MM.1S (cell line): ENCODE results near the gene MEIS2.

Source experiments
- DNase-seq: peaks from one replicate; pipeline ENCODE4 v3.0.0-alpha.2; 2015
- H2AFZ ChIP-seq: fragments of 300-600 bp; sonication (generic); 2 replicates; pipeline ENCODE4 v1.6.0; 2016; ENCODE audit warnings: antibody characterized with exemption, low read length
- H3F3A ChIP-seq: fragments of 300-600 bp; sonication (generic); 2 replicates; pipeline ENCODE4 v1.6.1; 2016; ENCODE audit warnings: mild to moderate bottlenecking, antibody characterized with exemption, low read length, moderate library complexity, mixed read lengths; ENCODE audit not compliant: insufficient read depth
- H3K27ac ChIP-seq: fragments of 300-600 bp; sonication (generic); 2 replicates; pipeline ENCODE4 v1.5.1; 2016; ENCODE audit warnings: mild to moderate bottlenecking, low read length
- H3K27me3 ChIP-seq: fragments of 300-600 bp; sonication (generic); replicated peaks from 2 replicates; pipeline ENCODE4 v1.6.0; 2016; ENCODE audit warnings: low read length; ENCODE audit not compliant: insufficient read depth
- H3K36me3 ChIP-seq: fragments of 300-600 bp; sonication (generic); replicated peaks from 2 replicates; pipeline ENCODE4 v1.6.1; 2016; ENCODE audit warnings: mild to moderate bottlenecking, low read length, mixed read lengths; ENCODE audit not compliant: insufficient read depth
- H3K4me1 ChIP-seq: fragments of 300-600 bp; sonication (generic); 2 replicates; pipeline ENCODE4 v1.6.1; 2016; ENCODE audit warnings: low read length, mixed read lengths
- H3K4me2 ChIP-seq: fragments of 300-600 bp; sonication (generic); 2 replicates; pipeline ENCODE4 v1.6.0; 2016; ENCODE audit warnings: low read depth, low read length
- H3K4me3 ChIP-seq: fragments of 300-600 bp; sonication (generic); 2 replicates; pipeline ENCODE4 v1.5.1; 2016; ENCODE audit warnings: low read length, mixed read lengths
- H3K79me2 ChIP-seq: fragments of 300-600 bp; sonication (generic); 2 replicates; pipeline ENCODE4 v1.6.1; 2016; ENCODE audit warnings: mixed run types, low read length, mixed read lengths
- H3K9ac ChIP-seq: fragments of 300-600 bp; sonication (generic); 2 replicates; pipeline ENCODE4 v1.6.1; 2016; ENCODE audit warnings: low read length, mixed read lengths
- H3K9me2 ChIP-seq: fragments of 300-600 bp; sonication (generic); replicated peaks from 2 replicates; pipeline ENCODE4 v1.6.1; 2016; ENCODE audit warnings: mild to moderate bottlenecking, low read length, mixed read lengths; ENCODE audit not compliant: insufficient read depth
- H3K9me3 ChIP-seq: fragments of 300-600 bp; sonication (generic); replicated peaks from 2 replicates; pipeline ENCODE4 v1.6.1; 2016; ENCODE audit warnings: mild to moderate bottlenecking, low read length, mixed read lengths; ENCODE audit not compliant: insufficient read depth
- H4K20me1 ChIP-seq: fragments of 300-600 bp; sonication (generic); 2 replicates; pipeline ENCODE4 v1.6.1; 2016; ENCODE audit warnings: mild to moderate bottlenecking, low read length, moderate library complexity, mixed read lengths; ENCODE audit not compliant: insufficient read depth
- CTCF ChIP-seq: fragments of 300-600 bp; sonication (generic); IDR thresholded peaks from 2 replicates; pipeline ENCODE4 v1.5.1; 2016; ENCODE audit warnings: antibody characterized with exemption, low read length, mixed read lengths
- EZH2 ChIP-seq: fragments of 300-600 bp; sonication (generic); optimal IDR thresholded peaks from 2 replicates; pipeline ENCODE3; 2017; ENCODE audit warnings: low read depth, mild to moderate bottlenecking, antibody characterized with exemption, low read length, mixed read lengths
- EZH2phosphoT487 ChIP-seq: fragments of 300-600 bp; sonication (generic); IDR thresholded peaks from 2 replicates; pipeline ENCODE4 v1.6.1; 2018; ENCODE audit warnings: antibody characterized with exemption, low read length

The MEIS2 gene

GRCh38 chr15:36887214-36887961 is 213.0 kb downstream of the MEIS2 start:
- Histone ChIP-seq H3K4me1 (no peaks in the 10 kb centered on the region), H3K27me3 (peaks cover 8% of the 10 kb centered on the region; the same call in 1 of the 2 replicates), H3F3A (no peaks in the 10 kb centered on the region), H3K79me2 (no peaks in the 10 kb centered on the region), H3K9ac (no peak overlapping the region), H3K9me2 (no peaks in the 10 kb centered on the region), H3K4me3 (no peak overlapping the region), H3K4me2 (0 out of 2 replicates have a peak overlapping the region, but pooled peaks have one; percentile 6), H4K20me1 (no peaks in the 10 kb centered on the region), H3K36me3 (no peaks in the 10 kb centered on the region), H2AFZ (no peak overlapping the region), H3K9me3 (no peaks in the 10 kb centered on the region), H3K27ac (no peak overlapping the region)
- DNase-seq = no peak
- TF ChIP-seq EZH2phosphoT487 = no peak
- no peak for TF ChIP-seq CTCF
- TF ChIP-seq EZH2 = no peak

- H3K79me2 ChIP-seq = no peaks in the 10 kb centered on the region
- no peak overlapping the region for H3K4me2 ChIP-seq
- H3K4me3 ChIP-seq = no peak overlapping the region
- DNase-seq = no peak
- H3K27ac ChIP-seq = no peak overlapping the region
- peaks cover 8% of the 10 kb centered on the region; the same call in 1 of the 2 replicates for H3K27me3 ChIP-seq
- no peaks in the 10 kb centered on the region for H4K20me1 ChIP-seq
- TF ChIP-seq CTCF = no peak
- no peak for TF ChIP-seq EZH2
- no peaks in the 10 kb centered on the region for H3K36me3 ChIP-seq
- H2AFZ ChIP-seq = no peak overlapping the region
- H3K9me3 ChIP-seq = no peaks in the 10 kb centered on the region
- H3K9me2 ChIP-seq = no peaks in the 10 kb centered on the region
- H3K9ac ChIP-seq = no peak overlapping the region
- no peaks in the 10 kb centered on the region for H3F3A ChIP-seq
- H3K4me1 ChIP-seq = no peaks in the 10 kb centered on the region
Observed at GRCh38 chr15:36886701-36887100, 213.6 kb downstream of the MEIS2 start.

DNA sequence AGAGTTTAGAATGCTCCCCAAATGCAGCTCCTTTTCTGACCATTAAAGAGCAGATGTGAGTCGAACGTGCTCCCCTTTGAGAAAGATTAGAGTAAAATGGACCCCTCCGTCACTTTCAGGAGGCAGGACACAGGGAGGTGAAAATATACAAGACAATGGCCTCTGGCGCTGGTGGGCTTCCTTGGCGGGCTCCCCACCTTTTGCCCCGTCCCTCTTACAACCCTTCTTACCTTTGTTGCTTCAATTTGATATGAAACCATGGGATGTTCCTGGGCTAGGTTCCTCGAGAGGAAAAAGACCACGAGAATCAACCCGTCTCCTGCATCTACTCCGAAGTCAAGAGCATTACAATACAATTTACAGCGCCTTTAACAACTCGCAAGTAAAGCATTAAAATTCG is 214.2 kb downstream of the MEIS2 start:
- Histone ChIP-seq H3F3A (no peaks in the 10 kb centered on the region), H3K4me2 (no peak overlapping the region), H3K36me3 (no peaks in the 10 kb centered on the region), H3K27ac (no peak overlapping the region), H3K79me2 (no peaks in the 10 kb centered on the region), H3K9ac (no peak overlapping the region), H3K9me2 (no peaks in the 10 kb centered on the region), H3K4me1 (no peaks in the 10 kb centered on the region), H3K27me3 (peaks cover 8% of the 10 kb centered on the region; the same call in 1 of the 2 replicates), H4K20me1 (no peaks in the 10 kb centered on the region), H3K4me3 (no peak overlapping the region), H2AFZ (no peak overlapping the region), H3K9me3 (no peaks in the 10 kb centered on the region)
- TF ChIP-seq EZH2 (no peak), CTCF (no peak), EZH2phosphoT487 (no peak)
- no peak for DNase-seq
